SKM-1 treated with dmso at 0.1 percent for 144 hours (cell line): ENCODE measurements around the gene TXLNG.

Experiments
- DNase-seq: peaks from one replicate; lab custom pipeline; 2025; ENCODE audit not compliant: unreplicated experiment; lab: John Stamatoyannopoulos, UW

Gene TXLNG

DNA sequence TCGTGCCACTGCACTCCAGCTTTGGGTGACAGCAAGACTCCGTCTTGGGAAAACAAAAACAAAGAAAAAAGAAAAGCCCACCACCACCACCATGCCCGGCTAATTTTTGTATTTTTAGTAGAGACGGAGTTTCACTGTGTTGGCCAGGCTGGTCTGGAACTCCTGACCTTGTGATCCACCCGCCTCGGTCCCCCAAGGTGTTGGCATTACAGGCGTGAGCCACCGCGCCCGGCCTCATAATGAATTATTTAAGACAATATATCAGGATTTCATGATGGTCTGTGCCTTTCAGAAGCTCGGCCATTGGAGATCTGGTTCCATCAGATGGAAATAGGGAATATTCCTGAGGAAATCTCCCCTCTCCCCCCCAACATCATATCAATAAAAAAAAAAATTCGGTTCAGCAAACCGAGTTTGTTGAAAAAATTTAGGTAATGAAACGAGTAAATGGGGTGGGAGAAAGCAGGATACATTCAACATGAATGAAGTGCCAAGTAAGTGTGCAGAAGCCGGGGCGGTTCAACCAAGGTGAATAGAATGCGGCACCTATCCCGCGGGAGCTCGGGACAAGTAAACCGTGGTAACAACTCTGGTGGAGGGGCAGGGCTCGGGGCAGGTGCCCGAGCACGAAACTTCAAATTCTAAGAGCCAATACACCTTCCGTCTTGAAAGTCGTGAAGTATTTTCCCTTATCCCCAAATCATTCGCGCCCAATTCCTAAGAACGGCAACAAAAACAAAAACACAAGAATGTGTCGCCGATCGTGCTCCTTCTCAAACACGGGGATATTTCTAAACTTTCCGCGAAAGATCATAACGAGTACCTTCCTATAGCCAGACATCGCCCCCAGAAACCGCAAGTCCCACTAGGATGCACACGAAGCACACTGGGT is 773 bp upstream of the TXLNG start:
- no peak for DNase-seq

DNA sequence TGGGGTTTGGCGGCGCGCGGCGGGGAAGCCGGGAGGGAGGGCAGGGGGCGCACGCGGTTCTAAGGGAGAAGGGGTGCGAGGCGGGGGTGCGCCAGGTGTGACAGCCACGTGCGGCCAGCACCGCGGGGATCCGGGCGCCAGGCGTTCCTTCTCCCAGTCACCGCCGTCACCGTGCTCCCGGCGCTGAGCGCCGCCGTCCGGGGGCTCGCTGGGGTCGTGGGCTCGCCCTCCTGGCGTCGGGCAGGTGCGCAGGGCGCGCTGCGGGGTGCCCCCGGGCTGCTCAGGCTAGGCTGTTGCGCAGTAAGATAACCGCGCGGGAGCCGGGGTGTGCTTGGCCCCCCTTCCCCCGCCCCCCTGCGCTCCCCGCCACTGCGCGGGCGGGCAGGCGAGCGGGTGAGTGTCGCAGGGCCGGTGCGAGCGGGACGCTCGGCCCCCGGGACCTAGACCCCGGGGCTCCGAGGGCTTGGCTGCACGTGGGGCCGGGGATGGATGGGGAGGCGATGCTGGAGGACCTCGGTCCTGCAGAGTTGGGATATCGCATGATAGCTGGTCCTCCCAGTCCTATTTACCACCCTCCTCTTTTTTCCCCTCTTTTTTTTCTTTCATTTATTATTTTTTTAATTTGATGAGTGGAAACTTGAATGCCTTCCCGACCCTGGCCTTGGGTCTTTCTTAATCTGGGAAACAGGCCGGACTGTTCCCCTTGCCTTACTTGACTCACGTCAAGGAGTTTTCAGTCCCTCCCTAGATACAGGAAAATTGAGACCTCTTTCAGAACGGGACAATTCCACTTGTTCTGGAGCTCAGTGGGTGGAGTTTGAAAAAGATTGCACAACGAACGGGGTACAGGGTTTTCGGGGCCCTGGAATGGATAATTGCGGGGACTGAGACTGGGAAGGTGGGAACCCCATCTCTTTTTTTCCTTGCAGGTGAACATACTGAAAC is 797 bp downstream of the TXLNG start:
- no peak for DNase-seq

DNA sequence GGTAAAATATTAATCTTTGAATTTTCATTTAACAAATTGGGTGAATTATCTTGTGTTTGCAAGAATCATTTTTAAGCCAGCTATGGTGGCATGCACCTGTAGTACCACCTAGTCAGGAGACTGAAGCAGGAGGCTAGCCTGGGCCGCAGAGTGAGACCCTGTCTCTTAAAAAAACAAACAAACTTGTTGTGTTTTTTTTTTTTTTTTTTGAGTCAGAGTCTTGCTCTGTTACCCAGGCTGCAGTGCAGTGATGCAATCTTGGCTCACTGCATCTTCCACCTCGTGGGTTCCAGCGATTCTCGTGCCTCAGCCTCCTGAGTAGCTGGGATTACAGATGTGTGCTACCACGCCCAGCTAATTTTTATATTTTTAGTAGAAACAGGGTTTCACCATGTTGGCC is 2.2 kb downstream of the TXLNG start:
- DNase-seq = no peak

DNA sequence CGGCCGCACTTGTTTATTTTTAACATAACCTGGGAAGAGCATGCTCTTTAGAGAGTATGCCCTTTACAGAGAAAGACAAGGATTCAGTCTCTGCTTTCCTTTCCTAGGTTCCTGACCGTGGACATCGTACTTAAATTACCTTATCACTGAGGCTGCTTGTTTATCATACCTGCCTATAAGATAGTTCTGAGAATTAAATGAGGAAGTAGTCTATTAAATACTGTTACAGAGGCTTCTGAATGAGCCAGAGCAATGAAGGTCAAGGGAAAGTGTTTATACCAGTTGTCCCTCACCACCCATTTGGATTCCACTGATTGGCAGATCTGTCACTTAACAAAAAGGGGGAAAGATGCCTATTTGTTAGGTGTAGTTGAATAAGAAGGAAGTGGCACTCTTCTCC is 10.0 kb downstream of the TXLNG start:
- no peak for DNase-seq

DNA sequence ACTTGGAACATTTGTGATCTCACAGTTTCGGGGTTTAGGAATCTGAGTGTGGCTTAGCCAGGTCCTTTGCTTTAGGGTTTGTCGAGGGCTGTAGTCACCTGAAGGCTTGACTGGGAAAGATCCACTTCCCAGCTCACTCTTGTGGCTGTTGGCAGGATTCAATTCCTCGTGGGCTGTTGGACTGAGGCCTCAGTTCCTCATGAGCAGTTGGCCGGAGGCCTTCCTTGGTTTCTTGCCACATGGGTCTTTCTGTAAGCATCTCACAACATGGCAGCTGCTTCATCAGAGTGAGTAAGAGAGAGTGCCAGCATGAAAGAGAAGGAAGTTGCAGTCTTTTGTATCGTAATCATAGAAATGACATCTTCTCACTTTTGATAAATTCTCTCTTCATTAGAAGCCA is 11.1 kb downstream of the TXLNG start:
- DNase-seq = no peak

DNA sequence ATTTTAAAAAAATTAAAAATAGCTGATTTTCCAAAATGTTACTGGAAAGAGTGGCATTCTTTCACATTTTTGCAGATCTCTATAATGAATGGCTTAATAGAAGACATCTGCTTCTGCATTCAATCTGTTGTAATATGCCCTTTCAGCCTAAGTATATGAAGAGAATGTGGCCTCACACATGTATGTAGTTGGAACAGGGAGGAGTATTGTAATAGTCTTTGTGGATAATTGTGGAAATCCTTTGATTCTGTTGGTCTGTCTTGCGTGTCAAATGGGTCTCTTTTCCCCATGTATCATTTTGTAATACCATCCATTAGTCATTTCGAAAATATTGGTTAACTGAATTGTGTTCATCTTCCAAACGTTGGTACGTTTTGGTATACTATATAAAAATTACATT is 11.6 kb downstream of the TXLNG start:
- DNase-seq = no peak

DNA sequence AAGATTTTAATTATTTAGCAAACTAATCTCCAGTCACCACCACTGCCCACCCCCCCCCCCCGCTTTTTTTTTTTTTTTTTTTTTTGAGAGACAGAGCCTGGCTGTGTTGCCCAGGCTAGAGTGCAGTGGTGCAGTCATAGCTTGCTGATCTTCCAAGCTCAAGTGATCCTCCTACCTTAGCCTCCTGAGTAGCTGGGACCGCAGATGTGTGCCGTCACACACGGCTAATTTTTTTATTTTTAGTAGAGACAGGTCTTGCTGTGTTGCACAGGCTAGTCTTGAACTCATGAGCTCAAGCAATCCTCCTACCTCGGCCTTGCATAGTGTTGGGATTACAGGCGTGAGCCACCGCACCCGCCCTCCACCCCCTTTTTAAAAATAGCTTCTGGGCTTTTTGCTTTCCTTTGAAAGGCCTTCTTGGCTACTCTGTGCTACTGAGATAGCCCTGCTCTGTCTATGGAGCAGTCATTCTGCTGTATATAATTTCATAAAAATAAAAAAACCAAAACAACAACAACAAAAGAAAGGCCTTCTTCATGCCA is 18.7 kb downstream of the TXLNG start:
- no peak for DNase-seq

DNA sequence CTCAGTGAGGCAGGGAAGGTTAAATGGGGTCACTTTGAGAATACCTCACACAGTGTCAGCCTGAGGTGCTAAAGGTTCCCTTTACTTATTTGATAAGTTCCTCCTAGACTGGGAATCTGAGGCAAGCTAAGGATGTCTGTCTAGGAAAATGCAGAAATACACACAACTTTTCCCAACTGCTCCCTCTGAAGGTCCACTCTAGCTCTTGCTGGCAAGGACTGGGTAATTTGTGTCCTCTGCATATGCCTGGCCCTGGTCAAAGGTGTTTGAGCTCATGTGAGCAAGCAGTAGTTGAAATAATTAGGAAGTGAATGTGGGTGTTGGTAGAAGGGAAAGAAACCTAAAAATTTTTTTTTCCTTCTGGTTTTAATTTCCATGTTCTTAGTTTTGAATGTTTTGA is 21.3 kb downstream of the TXLNG start:
- DNase-seq = no peak

DNA sequence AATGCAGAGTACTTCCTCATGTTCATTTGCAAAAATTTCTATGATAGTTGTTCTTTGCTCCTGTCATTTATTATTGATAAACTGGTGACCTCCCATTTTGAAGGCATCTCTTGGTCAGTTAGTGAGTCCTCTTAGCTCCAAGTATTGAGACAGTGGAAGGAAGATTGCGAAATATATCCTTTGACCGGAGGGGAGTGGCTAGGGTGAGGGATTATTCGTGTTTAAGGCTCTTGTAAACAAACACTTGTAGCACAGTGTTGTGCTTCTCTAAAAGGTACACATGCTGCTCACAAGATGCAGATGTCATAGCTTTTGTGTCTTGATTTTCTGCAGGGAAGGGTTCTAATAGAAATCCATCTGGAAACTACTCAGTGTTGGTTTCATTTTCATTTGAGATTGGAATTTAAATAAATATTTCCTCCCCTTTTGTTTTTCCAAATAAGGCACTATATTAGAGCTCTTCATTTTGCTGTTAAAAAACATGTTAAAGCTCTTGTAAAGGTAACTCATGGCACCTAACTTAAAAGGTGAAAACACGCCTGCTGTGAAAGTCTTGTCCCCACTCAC is 21.8 kb downstream of the TXLNG start:
- no peak for DNase-seq

DNA sequence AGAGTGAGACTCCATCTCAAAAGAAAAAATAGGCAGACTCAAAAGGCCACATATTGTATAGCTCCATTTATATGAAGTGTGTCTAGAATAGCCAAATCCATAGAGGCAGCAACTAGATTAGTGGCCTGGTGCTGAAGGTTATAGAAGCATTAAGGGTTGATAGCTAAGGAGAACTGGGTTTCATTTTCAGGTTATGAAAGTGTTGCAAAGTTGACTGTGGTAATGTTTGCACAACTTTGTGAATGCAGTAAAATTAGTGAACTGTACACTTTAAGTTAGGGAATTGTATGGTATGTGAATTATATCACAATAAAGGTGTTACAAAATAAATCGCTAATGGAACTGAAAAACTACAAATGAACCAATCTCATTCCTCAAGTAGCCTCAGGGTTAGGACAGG is 28.3 kb downstream of the TXLNG start:
- DNase-seq = no peak

DNA sequence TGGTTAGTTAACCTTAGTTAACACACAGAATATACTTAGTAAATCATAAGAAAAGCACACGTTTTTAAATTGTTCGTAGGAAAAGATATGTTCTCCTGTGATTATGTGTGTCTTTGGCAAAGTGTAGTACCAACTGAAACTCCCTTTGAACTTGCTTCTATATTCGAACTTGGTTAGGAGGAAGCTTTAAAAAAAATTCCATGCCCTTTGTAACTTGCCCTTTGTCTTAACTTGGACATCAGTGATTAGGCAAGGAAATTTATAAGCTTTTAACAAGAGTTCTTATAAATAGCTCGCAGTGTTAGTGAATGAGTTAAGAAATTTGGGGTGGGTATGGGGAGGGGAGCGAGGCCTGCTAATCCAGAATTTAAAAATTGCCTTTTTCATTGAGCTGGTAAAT is 33.4 kb downstream of the TXLNG start:
- no peak for DNase-seq

DNA sequence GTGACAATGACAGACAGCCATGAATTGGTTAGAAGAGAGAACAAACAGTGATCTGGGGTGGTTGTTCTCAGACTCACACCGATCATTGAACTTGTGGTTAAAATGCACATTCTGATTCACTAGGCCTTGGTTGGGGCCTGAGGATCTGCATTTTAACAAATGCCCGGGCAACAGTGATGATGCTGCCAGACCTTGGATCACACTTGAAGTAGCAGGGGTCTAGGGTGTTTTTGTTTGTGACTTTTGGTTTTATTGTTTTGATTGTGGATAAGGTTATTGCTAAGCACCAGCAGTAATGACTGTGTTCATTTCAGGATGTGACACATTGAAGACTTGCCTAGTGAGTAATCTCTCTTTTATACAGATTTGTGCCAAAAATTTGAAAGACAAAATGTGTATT is 36.5 kb downstream of the TXLNG start:
- no peak for DNase-seq

DNA sequence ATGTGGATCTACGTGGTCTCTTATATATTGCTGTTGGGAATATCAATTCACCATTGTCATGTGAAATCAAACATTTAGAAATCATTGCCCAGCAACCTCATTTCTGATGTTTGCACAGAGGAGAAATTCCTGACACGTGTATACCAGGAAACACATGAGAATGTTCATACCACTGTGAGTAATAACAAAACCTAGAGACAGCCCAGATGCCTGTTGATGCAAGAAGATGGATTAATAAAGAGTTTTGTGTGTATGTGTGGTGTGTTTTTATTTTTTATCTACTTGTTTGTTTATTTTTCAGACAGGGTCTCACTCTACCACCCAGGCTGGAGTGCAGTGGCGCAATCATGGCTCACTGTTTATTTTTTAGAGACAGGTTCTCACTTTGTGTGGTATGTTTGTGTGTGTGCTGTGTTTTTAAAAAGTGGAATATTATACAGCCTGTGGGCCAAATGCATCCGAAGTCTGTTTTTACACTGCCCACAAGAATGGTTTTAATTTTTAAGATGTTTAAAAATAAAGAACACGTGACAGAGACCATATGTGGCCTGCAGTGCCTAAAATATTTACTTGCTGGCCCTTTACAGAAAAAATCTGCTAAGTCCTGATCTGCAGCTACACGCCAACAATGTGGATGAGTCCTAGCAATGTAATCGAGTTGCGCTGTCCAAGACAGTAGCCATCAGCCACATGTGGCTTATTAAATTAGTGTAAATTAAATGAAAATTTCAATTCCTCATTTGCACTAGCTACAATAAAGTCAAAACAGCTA is 39.2 kb downstream of the TXLNG start:
- DNase-seq = no peak

DNA sequence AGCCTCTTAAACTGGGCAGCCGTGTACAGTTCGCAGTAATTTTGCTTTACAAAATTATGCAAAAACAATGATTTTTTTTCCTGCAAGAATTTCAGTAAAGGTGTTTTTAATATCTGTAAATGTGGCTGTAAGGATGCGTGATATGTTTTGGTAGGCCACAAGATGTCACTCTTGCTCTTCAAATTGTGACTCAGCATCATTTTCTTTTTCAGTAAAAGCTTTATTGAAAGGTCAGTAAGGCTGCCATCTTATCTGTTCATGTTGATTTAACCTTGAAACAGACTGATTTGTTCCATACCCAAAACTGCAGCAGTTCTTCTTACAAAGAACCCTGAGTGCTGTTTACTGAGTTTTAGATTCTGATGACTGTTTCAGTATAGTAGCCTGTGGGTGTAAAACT is 39.9 kb downstream of the TXLNG start:
- no peak for DNase-seq

DNA sequence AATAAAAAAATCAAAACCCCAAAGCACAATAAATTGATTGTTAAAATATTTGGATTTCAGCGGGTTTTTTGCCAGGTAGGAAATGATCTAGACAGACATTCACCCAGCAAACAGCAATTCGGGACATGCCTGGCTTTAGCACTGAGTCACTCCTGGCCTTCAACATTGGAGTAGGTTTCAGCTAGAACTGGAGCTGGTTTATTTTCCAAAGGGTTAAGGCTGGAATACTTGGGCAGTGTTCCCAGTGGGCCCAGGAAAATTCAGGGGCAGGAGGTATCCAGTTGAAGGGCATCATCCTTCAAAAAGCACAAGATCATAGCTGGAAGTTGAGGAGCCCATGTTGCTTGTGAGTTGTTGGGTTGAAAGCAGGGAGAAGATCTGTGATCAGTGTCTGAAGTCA is 41.0 kb downstream of the TXLNG start:
- no peak for DNase-seq

DNA sequence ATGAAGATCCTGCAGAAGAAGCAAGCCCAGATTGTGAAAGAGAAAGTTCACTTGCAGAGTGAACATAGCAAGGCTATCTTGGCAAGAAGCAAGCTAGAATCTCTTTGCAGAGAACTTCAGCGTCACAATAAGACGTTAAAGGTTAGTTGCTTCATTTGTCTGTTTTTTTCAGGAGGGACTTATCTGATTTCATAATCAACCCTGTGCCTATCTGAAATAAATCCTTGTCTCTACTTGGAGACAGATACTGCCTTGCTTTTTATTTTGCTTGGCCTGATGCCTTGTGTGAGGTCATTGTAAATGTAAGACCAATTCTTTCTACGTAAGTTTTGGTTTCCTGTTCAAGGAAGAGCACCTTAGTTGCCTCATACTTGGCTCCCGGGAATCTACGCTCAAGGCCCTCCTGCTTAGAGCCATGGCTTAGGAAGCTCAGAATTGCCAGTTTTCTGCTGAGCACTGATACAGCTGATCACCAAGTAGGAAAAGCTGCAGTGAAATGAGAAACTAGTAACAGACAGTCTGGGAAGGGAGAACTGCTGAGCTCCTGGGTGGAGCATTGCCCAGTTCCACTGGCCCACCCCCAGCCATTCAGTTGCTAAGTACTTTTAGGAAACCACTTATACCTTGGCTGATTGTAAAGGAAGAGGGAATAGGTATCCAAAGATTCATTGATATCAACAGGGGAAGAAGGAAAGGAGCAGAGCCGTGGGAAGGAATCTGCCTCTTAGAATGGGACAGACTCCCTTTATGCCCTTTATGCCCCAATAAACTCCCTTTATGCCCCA is 42.0 kb downstream of the TXLNG start:
- DNase-seq = no peak

DNA sequence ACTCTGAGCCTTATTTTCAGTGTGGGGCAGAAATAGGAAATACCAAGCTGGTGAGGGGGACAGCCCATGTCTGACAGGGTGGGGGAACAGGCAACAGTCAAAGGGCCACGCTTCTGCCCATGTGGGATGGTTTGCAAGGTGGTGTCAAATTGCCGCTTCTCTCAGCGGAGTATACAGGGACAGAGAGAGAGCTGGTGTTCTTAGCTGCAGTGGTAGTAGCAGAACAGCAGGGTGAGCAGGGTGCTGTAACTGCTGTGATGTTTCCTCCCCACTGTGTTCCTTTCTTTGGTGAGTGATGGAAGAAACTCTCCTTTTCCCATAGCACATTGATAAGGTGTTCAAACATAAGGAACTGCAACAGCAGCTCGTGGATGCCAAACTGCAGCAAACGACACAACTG is 46.0 kb downstream of the TXLNG start:
- DNase-seq = no peak

DNA sequence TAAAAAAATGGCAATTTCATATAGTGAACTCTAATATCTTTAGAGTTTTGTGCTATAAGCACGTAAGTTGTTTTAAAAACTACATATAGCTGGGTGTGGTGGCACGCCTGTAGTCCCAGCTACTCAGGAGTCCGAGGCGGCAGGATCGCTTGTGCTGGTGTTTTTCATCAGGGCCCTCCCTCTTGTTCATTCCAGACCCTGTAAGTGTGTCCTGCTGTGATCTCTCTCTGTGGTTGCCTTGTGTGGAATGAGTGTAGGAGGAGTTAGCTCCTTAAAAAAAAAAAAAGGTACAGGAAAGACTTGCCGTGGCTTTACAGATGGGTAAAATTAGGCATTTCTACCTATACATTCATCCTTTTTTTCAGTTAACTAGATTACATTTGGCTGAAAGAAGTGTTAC is 48.5 kb downstream of the TXLNG start:
- DNase-seq = no peak

DNA sequence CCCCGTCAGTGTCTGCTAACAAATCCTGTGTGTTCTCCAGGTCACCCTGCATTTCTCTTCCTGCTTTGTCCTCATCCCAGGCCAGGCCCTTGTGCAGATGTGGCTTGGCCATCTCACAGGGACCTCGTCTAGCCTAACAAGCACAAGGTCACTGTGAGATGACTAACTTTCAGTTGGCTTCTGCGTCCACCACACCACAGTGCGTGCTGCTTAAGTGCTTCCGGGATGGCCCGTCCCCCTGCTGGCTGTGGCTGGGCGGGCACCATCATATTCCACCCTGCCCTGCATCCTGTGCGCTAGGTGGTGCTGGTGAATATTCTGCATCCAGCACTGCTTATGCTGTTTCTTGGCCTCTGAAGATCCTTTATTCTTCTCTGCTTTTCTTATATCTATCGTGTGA is 50.1 kb downstream of the TXLNG start:
- no peak for DNase-seq
